K562 (cell line): ENCODE measurements around the gene PCDHGC4. TPM values are rescaled to one million over a fixed set of nuclear protein-coding genes. Genes with fewer than 3 reads are reported as not detected.

ENCODE experiments used
- ATAC-seq: fragments of 200-7000 bp; cut with Tn5 transposase; 3 replicates; pipeline ENCODE4 v1.9.1; 2020; ENCODE audit warnings: moderate library complexity
- BruUV-seq: library from RNA; stranded (reverse); fragments of 400-500 nt; replicated peaks from 2 replicates; lab custom pipeline; 2021; lab: Mats Ljungman, UMichigan
- CTCF ChIA-PET: fragments of 300-600 bp; formaldehyde crosslinking; extraction: SDS; loops from one replicate; lab custom pipeline; 2021; ENCODE audit warnings: low intra/inter-chr PET ratio; lab: Yijun Ruan, JAX
- POLR2A ChIA-PET: fragments of 300-600, 350-650 bp; sonication (Branson Sonifier 250); formaldehyde crosslinking; extraction: SDS; loops from one replicate; lab custom pipeline; 2021; ENCODE audit warnings: antibody characterized with exemption, inconsistent platforms; lab: Yijun Ruan, JAX
- DNase-seq, 4 experiments: peaks; one replicate each; pipeline versions ENCODE4 v3.0.0 to v3.0.0-alpha.2; 2011 to 2018; ENCODE audit warnings: low spot score in 3 of 4, mixed read lengths in 3 of 4; ENCODE audit errors: extremely low read depth in 1 of 4
- FAIRE-seq: peaks from 2 replicates; lab custom pipeline; 2011; peaks lifted over from hg19 to GRCh38; lab: Jason Lieb, UNC
- H2AFZ ChIP-seq: 2 replicates; pipeline ENCODE4 v1.6.0; 2011; ENCODE audit warnings: low read depth, low read length, control low read depth, inconsistent platforms
- H3K27ac ChIP-seq: fragments of 200-600 bp; 3 replicates; pipeline ENCODE4 v1.8.0; 2011; ENCODE audit warnings: low read depth, mild to moderate bottlenecking, control low read depth, inconsistent platforms, low read length, moderate library complexity, mixed read lengths; ENCODE audit errors: extremely low read depth
- H3K27me3 ChIP-seq, 2 experiments: fragments of 300-600 bp in 1 of 2; 2 replicates in 1 of 2; 3 replicates in 1 of 2; pipeline versions ENCODE4 v1.6.0 to v1.8.0; 2011; ENCODE audit warnings: inconsistent platforms in 2 of 2, low read length in 2 of 2, mild to moderate bottlenecking in 1 of 2, mixed read lengths in 1 of 2, moderate library complexity in 1 of 2; ENCODE audit not compliant: control insufficient read depth in 2 of 2, insufficient read depth in 2 of 2
- H3K36me3 ChIP-seq: fragments of 300-600 bp; 3 replicates; pipeline ENCODE4 v1.8.0; 2011; ENCODE audit warnings: mild to moderate bottlenecking, low read length, inconsistent platforms; ENCODE audit not compliant: control insufficient read depth, insufficient read depth
- H3K4me1 ChIP-seq, 2 experiments: fragments of 200-600 bp in 1 of 2; replicated peaks in 1 of 2; 2 replicates in 1 of 2; 3 replicates in 1 of 2; pipeline versions ENCODE4 v1.5.1 to v1.8.0; 2011; ENCODE audit warnings: inconsistent platforms in 2 of 2, low read length in 2 of 2, mild to moderate bottlenecking in 1 of 2, mixed read lengths in 1 of 2, moderate library complexity in 1 of 2; ENCODE audit not compliant: control insufficient read depth in 2 of 2, insufficient read depth in 2 of 2
- H3K4me2 ChIP-seq: 2 replicates; pipeline ENCODE4 v1.6.1; 2011; ENCODE audit warnings: low read length, control low read depth, inconsistent platforms, mixed read lengths; ENCODE audit not compliant: insufficient read depth
- H3K4me3 ChIP-seq: fragments of 200-600 bp; sonication (generic), shearing (Covaris generic); 2 replicates; pipeline ENCODE4 v1.5.1; 2016; ENCODE audit warnings: control low read depth, inconsistent platforms
- H3K79me2 ChIP-seq: fragments of 200-600 bp; 3 replicates; pipeline ENCODE4 v1.8.0; 2011; ENCODE audit warnings: low read length, inconsistent platforms; ENCODE audit not compliant: control insufficient read depth, insufficient read depth
- H3K9ac ChIP-seq, 2 experiments: 2 replicates each; pipeline versions ENCODE4 v1.6.0 to v1.6.1; 2011; ENCODE audit warnings: low read depth in 2 of 2, low read length in 2 of 2, control low read depth in 1 of 2, inconsistent platforms in 1 of 2, mild to moderate bottlenecking in 1 of 2, mixed read lengths in 1 of 2; ENCODE audit not compliant: insufficient read depth in 1 of 2
- H3K9me1 ChIP-seq: one replicate; pipeline ENCODE4 v1.6.0; 2011; ENCODE audit warnings: inconsistent platforms, mild to moderate bottlenecking, low read length, moderate library complexity; ENCODE audit not compliant: control insufficient read depth, insufficient read depth
- H3K9me3 ChIP-seq: replicated peaks from 2 replicates; pipeline ENCODE4 v1.5.1; 2011; ENCODE audit warnings: low read depth, low read length, inconsistent platforms; ENCODE audit not compliant: control insufficient read depth, insufficient read depth
- H4K20me1 ChIP-seq: replicated peaks from 2 replicates; pipeline ENCODE4 v1.6.1; 2011; ENCODE audit warnings: low read length, inconsistent platforms, mixed read lengths; ENCODE audit not compliant: control insufficient read depth, insufficient read depth
- PKNOX1 ChIP-seq: fragments of 450-650 bp; IDR thresholded peaks from 2 replicates; pipeline ENCODE4 v1.6.1; 2016
- VEZF1 ChIP-seq: fragments of 200-800 bp; sonication (Bioruptor generic); IDR thresholded peaks from 2 replicates; pipeline ENCODE4 v1.6.1; 2017; ENCODE audit warnings: missing genetic modification characterization, missing compliant biosample characterization
- WGBS: fragments of 100-300 bp; shearing (Covaris generic); methylation state at CpG from one replicate; pipeline ENCODE4 v1.1.6; 2016; ENCODE audit warnings: low coverage, mixed read lengths; ENCODE audit not compliant: insufficient coverage; ENCODE audit errors: missing lambda C conversion rate; 5-methylcytosine and 5-hydroxymethylcytosine counted together
- in situ Hi-C: fragments of 300-500 bp; cut with MboI; formaldehyde crosslinking; loops from 4 replicates; pipeline ENCODE4 v1.15.0; 2018; ENCODE audit warnings: inconsistent platforms, mixed read lengths
- intact Hi-C: fragments of 100-400 bp; cut with micrococcal nuclease; formaldehyde crosslinking; loops from 2 replicates; pipeline ENCODE4 v1.14.2; 2022
- polyA plus RNA-seq, 8 experiments: library from polyadenylated mRNA; depleted of rRNA in 4 of 8; stranded (reverse) in 5 of 8; unstranded in 3 of 8; fragments of >200 nt; fragmentation: Nextera tagmentation in 2 of 8; fragmentation: Illumina TruSeq in 1 of 8; extraction: Ambion mirVana in 2 of 8; extraction: Trizol in 1 of 8; gene quantifications; 2 replicates each; pipeline versions ENCODE4 v1.2.1 to v1.2.3, GENCODE V29; 2011 to 2014; ENCODE audit warnings: inconsistent platforms in 1 of 8, missing spikeins in 1 of 8
- total RNA-seq, 7 experiments: library from RNA; depleted of rRNA in 6 of 7; stranded (reverse); fragments of >200 nt in 6 of 7; fragmentation: Illumina TruSeq in 2 of 7; extraction: Trizol in 2 of 7; gene quantifications; 2 replicates each; pipeline versions ENCODE4 v1.2.1 to v1.2.3, GENCODE V29; 2011 to 2021; ENCODE audit warnings: low replicate concordance in 1 of 7

PCDHGC4 gene
- total and polyA plus RNA-seq, 9 of the 15 experiments (the other 6 are each of a cell fraction or from before 2014, with no cell fraction given), result 0.05 TPM; not detected in 8

- TF ChIP-seq VEZF1 (CRISPR knock-in tag) (peak; percentile 36; the same call in 1 of the 2 replicates), PKNOX1 (no peak)
- H3K27me3 ChIP-seq, result peaks cover 4 to 20% of the 10 kb centered on the region in 2 experiments; a peak in 4 of 5 replicates
- peaks cover 11% of the 10 kb centered on the region; the same call in 1 of the 3 replicates for H3K36me3 ChIP-seq
- H3K4me3 ChIP-seq, result no peak overlapping the region
- ChIA-PET CTCF (no interaction called here), POLR2A (interaction anchor here (1.4 kb wide), 1 partner anchor 13 kb away, joined by 3 read pairs; no protein-coding TSS in a partner anchor)
- H3K9me1 ChIP-seq, result peaks cover 8% of the 10 kb centered on the region
- no peak for DNase-seq
- peaks cover 5 to 15% of the 10 kb centered on the region in 2 experiments; a peak in 3 of 5 replicates for H3K4me1 ChIP-seq
- ATAC-seq, result no peak
- WGBS, result 18% methylated on average over 14 of the region's 23 CpGs
- H4K20me1 ChIP-seq, result no peaks in the 10 kb centered on the region
- intact Hi-C loops, result no loop called here
- no peak overlapping the region for H3K27ac ChIP-seq
- in situ Hi-C loops, result no loop called here
- no peaks in the 10 kb centered on the region for H3K9me3 ChIP-seq
- FAIRE-seq, result no peak
- no TSS peak for BruUV-seq
- H3K9ac ChIP-seq, result no peak overlapping the region
- no peak overlapping the region for H3K4me2 ChIP-seq
- H3K79me2 ChIP-seq, result no peaks in the 10 kb centered on the region
- no peak overlapping the region for H2AFZ ChIP-seq
Measured at GRCh38 chr5:141508798-141509611, 24.2 kb downstream of the PCDHGC4 start.
